Left renal pelvis (tissue), 4 donors: ENCODE data around the gene IGF2BP2. TPM values are rescaled to one million over a fixed set of nuclear protein-coding genes. Genes with fewer than 3 reads are reported as not detected.
"Not testable (repeated sequence)": the region's sequence is repeated elsewhere in the genome, so short reads cannot be mapped to it uniquely, and the experiment has no call there.

Experiments
- DNase-seq, 4 donors: peaks; one replicate each; pipeline ENCODE4 v3.0.0-alpha.2; 2013; ENCODE audit warnings: low read depth in 4 of 4, low spot score in 3 of 4
- polyA plus RNA-seq, 4 donors: library from polyadenylated mRNA; unstranded; fragments of 120-200 nt; gene quantifications; one replicate each; pipeline ENCODE4 v1.2.1, GENCODE V29; 2013; ENCODE audit not compliant: insufficient read length in 4 of 4

Gene IGF2BP2
- polyA plus RNA-seq, 4 donors, result 76.0 to 111 (median 95.6) TPM

DNA sequence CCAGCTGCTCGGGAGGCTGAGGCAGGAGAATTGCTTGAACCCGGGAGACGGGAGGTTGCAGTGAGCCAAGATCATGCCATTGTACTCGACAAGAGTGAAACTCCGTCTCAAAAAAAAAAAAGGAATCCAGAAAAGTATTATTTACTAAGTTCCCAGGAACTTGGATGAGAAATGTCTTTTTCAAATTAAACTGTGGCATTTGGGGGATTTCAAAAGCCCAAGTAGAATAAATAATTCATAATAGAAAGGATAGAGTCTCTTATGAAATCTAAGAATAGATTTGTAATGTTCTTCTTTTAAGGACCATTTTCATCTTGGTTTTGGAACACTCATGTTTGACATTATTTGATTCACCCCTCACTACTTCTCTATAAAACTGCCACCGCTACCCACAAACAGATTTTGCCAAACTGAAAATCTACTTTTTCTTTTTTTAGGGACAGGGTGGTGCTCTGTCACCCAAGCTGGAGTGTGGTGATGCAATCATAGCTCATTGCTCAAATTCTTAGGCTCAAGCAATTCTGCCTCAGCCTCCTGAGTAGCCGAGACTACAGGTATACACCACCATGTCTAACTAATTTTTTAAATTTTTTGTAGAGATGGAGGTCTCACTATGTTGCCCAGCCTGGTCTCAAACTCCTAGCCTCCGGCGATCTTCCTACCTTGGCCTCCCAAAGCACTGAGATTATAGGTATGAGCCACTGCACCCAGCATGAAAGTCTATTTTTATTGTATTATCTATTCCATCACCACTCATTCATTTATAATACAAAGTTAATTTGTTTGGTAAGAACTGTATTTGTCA is 139.4 kb downstream of the IGF2BP2 start:
- no peak for DNase-seq

GRCh38 chr3:185680231-185680630 is 144.6 kb downstream of the IGF2BP2 start:
- no peak for DNase-seq

DNA sequence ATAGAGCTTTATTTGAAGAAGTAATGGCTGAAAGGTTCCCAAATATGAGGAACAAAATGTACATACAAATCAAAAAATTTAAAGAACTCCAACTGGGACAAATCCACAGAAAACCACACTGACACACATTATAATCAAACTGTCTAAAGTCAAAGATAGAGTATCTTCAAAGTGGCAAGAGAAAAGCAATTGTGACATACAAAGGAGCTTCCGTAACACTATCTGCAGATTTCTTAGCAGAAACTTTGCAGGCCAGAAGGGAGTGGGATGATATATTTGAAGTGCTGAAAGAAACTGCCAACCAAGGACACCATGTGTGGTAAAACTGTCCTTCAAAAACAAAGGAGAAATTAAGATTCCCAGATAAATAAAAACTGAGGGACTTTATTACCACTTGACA is 146.8 kb downstream of the IGF2BP2 start:
- no peak for DNase-seq

- DNase-seq, result peak; percentile 27 to 52 (median 38)
These were observed 147.6 kb downstream of the IGF2BP2 start for GRCh38 chr3:185677146-185677829.

DNA sequence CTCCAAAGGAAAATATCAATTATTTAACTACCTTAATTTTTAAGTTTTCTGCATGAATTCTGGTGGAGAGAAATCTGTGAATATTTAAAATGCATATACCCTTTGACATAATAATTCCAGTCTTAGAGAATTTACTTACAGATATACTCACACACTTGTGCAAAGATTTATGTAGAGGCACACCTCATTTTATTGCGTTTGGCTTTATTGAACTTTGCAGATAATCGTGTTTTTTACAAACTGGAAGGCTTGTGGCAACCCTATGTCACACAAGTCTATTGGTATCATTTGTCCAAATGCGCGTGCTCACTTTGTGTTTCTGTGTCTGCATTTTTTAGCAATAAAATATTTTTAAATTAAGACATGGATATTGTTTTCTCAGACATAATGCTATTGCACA is 157.3 kb downstream of the IGF2BP2 start:
- DNase-seq, result no peak

- DNase-seq, result no peak
These were observed 160.9 kb downstream of the IGF2BP2 start for GRCh38 chr3:185663929-185664328.

- DNase-seq, result no peak
These were observed 163.1 kb downstream of the IGF2BP2 start for GRCh38 chr3:185661772-185662171.

DNA sequence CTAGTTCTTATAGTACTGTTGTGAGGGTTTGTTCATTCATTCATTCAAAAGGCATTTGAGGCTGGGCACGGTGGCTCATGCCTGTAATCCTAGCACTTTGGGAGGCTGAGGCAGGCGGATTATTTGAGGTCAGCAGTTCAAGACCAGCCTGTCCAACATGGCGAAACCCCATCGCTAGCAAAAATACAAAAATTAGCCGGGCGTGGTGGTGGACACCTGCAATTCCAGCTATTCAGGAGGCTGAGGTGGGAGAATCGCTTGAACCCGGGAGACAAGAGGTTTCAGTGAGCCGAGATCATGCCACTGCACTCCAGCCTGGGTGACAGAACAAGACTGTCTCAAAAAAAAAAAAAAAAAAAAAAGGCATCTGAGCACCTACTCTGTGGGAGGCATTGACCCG is 163.5 kb downstream of the IGF2BP2 start:
- not testable (repeated sequence) for DNase-seq

DNA sequence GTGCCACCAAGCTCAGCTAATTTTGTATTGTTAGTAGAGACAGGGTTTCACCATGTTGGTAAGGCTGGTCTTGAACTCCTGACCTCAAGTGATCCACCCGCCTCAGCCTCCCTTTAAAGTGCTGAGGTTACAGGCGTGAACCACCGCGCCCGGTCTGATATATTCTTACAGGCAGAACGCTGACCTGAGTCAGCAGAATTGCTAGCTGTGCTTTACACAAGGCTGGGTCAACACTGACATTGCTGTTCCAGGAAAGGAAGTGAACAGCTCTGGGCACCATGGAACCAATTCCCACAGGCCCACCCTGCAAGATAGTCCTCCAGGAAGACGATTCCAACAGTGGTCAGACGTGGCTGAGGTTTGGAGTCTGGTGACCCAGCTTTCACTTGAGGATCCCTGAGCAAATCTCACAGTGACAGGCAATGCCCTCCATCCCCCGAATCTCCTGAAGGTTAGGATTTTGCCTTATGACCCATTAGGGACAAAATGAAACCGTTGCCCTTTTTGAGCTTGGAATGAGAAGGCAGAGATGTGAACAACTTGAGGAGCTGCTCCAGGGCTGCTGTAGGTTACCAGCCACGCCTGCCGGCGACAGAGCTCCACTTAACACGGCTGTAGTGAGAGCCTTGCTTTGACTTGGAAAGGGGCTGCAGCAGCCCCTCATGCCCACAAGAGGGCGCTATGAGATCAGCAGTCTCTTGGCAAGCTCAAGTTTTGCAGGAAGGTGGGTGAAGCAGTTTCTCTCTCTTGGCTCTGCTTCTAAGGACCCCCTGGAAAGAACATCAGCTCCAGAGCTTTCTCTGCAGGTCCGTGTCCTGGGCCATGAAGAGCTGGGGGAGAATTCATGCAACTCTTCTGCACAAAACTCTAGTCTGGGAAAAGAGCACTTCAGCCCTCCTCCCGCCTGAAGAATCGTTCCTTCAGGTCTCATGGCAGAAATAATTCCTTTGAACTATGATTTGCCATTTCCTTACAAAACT is 164.6 kb downstream of the IGF2BP2 start:
- peak; percentile 56 to 71 (median 62) for DNase-seq

DNA sequence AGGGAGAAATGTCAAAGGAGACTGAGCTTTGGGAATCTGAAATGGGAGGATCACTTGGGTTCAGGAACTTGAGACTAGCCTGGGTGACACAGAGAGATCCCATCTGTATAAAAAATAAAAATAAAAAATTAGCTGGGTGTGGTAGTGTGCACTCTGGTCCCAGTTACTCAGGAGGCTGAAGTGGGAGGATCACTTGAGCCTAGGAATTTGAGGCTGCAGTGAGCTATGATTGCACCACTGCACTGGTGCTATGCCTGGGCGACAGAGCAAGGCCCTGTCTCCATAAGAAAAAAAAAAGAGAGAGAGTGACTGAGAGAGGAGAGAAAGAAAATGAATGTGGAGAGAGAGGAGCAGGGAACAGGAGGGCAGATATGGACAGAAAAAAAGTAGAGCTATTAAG is 165.9 kb downstream of the IGF2BP2 start:
- no peak for DNase-seq

- DNase-seq, result no peak
These were observed 166.3 kb downstream of the IGF2BP2 start for GRCh38 chr3:185658504-185658912.

- no peak for DNase-seq
These were observed 166.9 kb downstream of the IGF2BP2 start for GRCh38 chr3:185657691-185658503.

DNA sequence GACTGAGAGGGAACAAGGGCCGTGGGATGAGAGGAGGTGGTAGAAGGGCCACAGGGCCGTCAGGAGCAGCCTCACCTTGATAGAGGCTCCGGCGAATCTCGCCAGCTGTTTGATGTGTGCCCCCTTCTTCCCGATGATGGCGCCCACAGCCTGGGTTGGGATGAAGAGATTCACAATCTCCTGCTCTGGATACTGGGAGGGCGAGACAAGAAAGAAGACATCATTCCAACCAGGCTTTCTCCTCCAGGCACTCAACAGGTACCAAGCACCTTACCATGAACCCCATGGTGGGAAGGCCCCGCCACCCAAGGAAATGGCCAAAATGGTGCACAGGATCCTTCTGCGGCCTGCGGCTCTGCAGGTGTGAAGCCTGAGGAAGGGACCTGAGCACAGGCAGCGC is 167.6 kb downstream of the IGF2BP2 start:
- DNase-seq, result no peak

- no peak for DNase-seq
These were observed 168.5 kb downstream of the IGF2BP2 start for GRCh38 chr3:185656321-185656840.

DNA sequence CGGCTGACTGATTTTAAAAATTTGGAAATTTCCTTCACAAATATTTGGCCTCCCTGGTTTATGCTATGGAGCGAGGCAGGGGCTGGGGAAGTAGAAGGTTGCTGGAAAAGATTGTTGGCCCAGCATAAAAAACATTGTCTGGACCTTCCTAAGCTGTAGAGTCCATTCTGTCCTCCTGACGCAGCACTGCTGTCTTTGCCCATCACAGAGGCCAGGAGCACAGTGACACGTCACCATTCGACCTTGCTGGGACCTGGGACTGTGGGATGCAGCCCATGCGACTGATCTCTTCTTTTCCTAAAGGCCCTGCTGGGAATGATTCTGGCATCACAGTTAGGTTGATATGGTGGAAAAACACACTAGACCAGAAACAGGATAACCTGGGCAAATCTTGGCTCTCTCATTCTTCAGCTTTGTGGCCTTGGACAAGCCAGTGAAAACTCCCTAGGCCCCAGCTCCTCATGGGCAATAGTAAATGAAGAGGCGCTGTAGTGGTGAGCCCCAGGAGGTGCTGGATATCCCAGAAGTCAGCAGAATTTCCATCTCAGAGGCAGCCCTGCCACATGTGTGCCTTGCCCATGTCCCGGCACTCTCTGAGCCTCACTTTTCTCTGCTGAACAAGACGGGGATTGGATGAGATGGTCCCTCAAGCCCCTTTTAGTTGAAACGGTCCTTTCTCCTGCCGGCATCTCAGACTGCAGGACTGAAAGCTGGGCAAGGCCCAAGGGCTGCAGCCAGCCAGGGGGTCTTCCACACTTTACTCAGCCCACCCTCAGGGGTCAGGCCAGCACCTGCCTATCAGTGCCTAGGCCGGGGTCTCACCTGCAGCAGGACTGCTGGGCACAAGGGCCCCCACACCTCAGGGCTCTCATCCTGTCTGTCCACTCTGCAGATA is 169.2 kb downstream of the IGF2BP2 start:
- DNase-seq, result no peak

DNA sequence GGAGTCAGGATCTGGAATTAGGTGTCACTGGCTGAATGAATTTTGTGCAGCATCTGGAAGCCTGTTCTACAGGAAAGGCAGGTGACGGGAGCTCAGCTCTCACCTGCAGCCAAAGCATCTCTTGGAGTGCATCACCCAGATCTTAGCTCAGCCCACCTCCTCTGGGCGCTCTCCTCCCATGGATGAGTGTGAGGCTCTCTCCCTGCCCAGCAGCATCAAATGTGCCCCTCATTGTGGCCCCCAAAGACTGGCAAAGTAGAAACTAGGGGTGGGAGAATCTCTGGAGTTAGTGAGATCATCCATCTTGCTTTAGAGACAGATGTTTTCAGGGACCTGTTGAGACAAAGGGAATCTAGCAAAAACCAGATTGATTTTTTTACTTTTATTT is 170.1 kb downstream of the IGF2BP2 start:
- DNase-seq, result no peak

GRCh38 chr3:185653949-185654757 is 170.7 kb downstream of the IGF2BP2 start:
- DNase-seq, result no peak

GRCh38 chr3:185651971-185652370 is 172.9 kb downstream of the IGF2BP2 start:
- no peak for DNase-seq
